Kidney (tissue), 14 donors: ENCODE data around the gene SNRNP48. TPM values are rescaled to one million over a fixed set of nuclear protein-coding genes. Genes with fewer than 3 reads are reported as not detected.

Source experiments
- DNase-seq, 5 donors: peaks; one replicate each; pipeline ENCODE4 v3.0.0-alpha.2; 2013 to 2020
- FAIRE-seq: peaks from 2 replicates; lab custom pipeline; 2012; peaks lifted over from hg19 to GRCh38; lab: Jason Lieb, UNC
- H3K27ac ChIP-seq, 2 donors: one replicate each; pipeline ENCODE4 v1.7.0; 2013; ENCODE audit warnings: low read depth in 2 of 2, low read length in 2 of 2, inconsistent platforms in 1 of 2
- H3K27me3 ChIP-seq: one replicate; pipeline ENCODE4 v1.7.1; 2013; ENCODE audit warnings: low read length, inconsistent platforms; ENCODE audit not compliant: control insufficient read depth, insufficient read depth
- H3K36me3 ChIP-seq, 3 donors: one replicate each; pipeline versions ENCODE4 v1.7.0 to v1.7.1; 2013; ENCODE audit warnings: low read length in 3 of 3, control low read depth in 1 of 3, inconsistent platforms in 1 of 3; ENCODE audit not compliant: insufficient read depth in 3 of 3, control insufficient read depth in 2 of 3
- H3K4me1 ChIP-seq, 3 donors: one replicate each; pipeline versions ENCODE4 v1.7.0 to v1.7.1; 2013; ENCODE audit warnings: low read length in 3 of 3, inconsistent platforms in 1 of 3, low read depth in 1 of 3; ENCODE audit not compliant: control insufficient read depth in 2 of 3, insufficient read depth in 2 of 3
- H3K4me3 ChIP-seq, 3 donors: one replicate each; pipeline versions ENCODE4 v1.7.0 to v1.8.1; 2013; ENCODE audit warnings: low read length in 3 of 3, control low read depth in 1 of 3, inconsistent platforms in 1 of 3
- H3K9ac ChIP-seq, 3 donors: one replicate each; pipeline versions ENCODE4 v1.7.0 to v1.7.1; 2013; ENCODE audit warnings: low read length in 3 of 3, control low read depth in 1 of 3, inconsistent platforms in 1 of 3
- H3K9me3 ChIP-seq, 3 donors: one replicate each; pipeline versions ENCODE4 v1.7.0 to v1.7.1; 2013; ENCODE audit warnings: low read length in 3 of 3, control low read depth in 1 of 3, inconsistent platforms in 1 of 3; ENCODE audit not compliant: control insufficient read depth in 2 of 3, insufficient read depth in 1 of 3
- intact Hi-C: fragments of 100-400 bp; cut with DNase I; formaldehyde crosslinking; loops from one replicate; pipeline ENCODE4 v1.11.1; 2022
- polyA plus RNA-seq: library from polyadenylated mRNA; stranded (reverse); fragments of 350-450 nt; fragmentation: Illumina TruSeq; extraction: RNeasy Lipid Tissue Mini Kit (QIAGEN cat#74804); gene quantifications from one replicate; pipeline ENCODE4 v1.2.3, GENCODE V29; 2014; ENCODE audit warnings: low read depth, low replicate concordance; ENCODE audit not compliant: insufficient read depth
- total RNA-seq: library from RNA; stranded (reverse); fragmentation: NEBNext Ultra II Directional; extraction: Animal tissue kit (Norgen Biotek cat#: 25700); gene quantifications from one replicate; pipeline ENCODE4 v1.2.1, GENCODE V29; 2021
- TF ChIP-seq, protein P1 (sequence below): IDR thresholded peaks from 3 replicates; pipeline ENCODE4 v1.5.1; 2012; ENCODE audit warnings: mild to moderate bottlenecking, moderate library complexity, borderline replicate concordance; ENCODE audit not compliant: insufficient read depth; ENCODE audit errors: extremely low read depth
- donor health status: control.
- donor health status: control.
- donor health status: control.
- donor health status: control.
- donor health status: control.
- donor health status: DM: yes; HTN: yes; CAD: no.
- donor health status: Normal renal cell carcinoma (clear cell type).

The SNRNP48 gene
- total and polyA plus RNA-seq, 2 donors from 2014 or later, result 5.2 to 12.1 TPM

DNA sequence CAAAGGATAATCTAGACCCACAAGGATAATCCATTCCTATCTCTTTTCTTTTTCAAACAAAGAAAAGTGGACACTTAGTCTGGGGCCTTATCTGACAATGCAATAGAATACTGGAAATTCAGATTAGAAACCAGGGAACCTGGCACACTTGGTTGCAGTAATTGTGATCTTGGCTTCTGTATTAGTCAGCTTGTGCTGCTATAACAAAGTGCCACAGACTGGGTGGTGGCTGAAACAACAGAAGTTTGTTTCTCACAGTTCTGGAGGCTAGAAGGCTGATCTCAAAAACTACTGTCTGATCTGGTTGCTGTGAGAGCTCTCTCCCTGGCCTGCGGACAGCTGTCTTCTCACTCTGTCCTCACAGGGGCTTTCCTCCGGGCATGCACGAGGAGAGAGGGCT lies 49.4 kb downstream of the SNRNP48 start:
- Histone ChIP-seq H3K36me3 (no peaks in the 10 kb centered on the region), H3K27me3 (no peaks in the 10 kb centered on the region), H3K9ac (no peak overlapping the region), H3K4me1 (no peaks in the 10 kb centered on the region), H3K27ac (no peak overlapping the region), H3K9me3 (no peaks in the 10 kb centered on the region), H3K4me3 (no peak overlapping the region)
- DNase-seq (no peak), FAIRE-seq (no peak)
- TF ChIP-seq, protein P1, sequence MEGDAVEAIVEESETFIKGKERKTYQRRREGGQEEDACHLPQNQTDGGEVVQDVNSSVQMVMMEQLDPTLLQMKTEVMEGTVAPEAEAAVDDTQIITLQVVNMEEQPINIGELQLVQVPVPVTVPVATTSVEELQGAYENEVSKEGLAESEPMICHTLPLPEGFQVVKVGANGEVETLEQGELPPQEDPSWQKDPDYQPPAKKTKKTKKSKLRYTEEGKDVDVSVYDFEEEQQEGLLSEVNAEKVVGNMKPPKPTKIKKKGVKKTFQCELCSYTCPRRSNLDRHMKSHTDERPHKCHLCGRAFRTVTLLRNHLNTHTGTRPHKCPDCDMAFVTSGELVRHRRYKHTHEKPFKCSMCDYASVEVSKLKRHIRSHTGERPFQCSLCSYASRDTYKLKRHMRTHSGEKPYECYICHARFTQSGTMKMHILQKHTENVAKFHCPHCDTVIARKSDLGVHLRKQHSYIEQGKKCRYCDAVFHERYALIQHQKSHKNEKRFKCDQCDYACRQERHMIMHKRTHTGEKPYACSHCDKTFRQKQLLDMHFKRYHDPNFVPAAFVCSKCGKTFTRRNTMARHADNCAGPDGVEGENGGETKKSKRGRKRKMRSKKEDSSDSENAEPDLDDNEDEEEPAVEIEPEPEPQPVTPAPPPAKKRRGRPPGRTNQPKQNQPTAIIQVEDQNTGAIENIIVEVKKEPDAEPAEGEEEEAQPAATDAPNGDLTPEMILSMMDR, result no peak
- intact Hi-C loops, result no loop called here

DNA sequence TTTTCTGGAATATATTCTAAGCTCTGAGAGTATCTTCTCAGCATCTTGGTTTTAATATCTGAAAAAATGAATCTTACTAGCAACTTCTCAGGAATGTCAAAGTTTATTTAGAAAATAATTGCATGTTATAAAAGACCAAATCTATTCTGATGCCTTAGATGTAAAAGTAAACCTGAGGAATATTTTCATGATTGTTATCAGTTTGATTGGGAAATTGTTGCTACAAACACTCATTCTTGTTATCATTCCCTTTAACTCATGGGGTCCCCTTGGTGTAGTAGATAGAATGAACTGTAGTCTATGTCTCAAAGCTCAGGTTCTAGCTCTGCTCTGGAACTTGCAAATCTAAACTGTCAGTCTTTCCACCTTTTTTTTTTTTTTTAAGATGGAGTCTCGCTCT lies 50.0 kb downstream of the SNRNP48 start:
- Histone ChIP-seq H3K9me3 (no peaks in the 10 kb centered on the region), H3K27me3 (no peaks in the 10 kb centered on the region), H3K4me3 (no peak overlapping the region), H3K4me1 (no peaks in the 10 kb centered on the region), H3K9ac (no peak overlapping the region), H3K27ac (no peak overlapping the region), H3K36me3 (no peaks in the 10 kb centered on the region)
- DNase-seq (no peak), FAIRE-seq (no peak)
- intact Hi-C loops, result no loop called here
- TF ChIP-seq, protein P1, result no peak

DNA sequence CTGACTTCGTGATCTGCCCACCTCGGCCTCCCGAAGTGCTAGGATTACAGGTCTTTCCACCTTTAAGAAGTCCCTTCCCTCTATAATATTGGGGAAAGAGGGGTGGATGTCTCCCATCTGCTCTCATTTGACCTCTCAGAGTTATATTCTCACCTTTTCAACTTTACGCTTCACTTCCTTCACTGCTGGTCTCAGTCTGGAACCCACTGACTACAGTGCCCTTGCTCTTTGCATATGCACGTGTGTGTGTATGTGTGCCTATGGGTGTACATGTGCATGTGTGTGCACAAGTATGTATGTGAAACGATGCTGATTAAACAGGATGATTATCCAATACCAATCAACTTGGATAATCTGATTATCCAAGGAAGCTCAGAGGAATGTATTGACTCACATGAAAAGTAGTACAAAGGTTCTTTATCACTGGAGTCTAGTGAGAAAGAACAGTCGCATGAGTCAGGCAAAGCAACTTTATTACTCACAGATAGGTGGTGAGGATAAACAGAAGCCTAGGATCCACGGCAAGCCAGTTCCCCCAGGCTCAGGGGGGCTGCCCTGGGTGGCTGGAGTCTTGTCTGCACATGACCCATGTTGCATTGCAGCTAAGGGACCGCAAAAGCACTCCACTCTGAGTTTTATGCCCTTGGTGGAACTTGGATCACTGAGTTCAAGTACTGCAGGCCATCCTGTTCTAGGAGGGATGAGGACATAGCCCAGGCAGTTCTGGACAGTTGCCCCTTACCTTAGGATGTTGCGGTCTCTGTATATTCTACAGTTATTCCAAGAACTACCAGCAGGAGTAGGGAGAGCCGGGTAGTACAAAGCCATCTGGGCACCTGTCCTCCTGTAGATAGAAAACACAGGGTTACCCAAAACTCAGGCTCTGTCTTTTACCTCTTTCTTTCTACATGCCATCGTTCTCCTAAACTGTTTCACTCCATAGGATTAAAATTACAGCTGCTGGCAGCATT lies 50.9 kb downstream of the SNRNP48 start:
- Histone ChIP-seq H3K36me3 (no peaks in the 10 kb centered on the region), H3K4me3 (no peak overlapping the region), H3K4me1 (no peaks in the 10 kb centered on the region), H3K27ac (no peak overlapping the region), H3K9me3 (no peaks in the 10 kb centered on the region), H3K9ac (no peak overlapping the region), H3K27me3 (no peaks in the 10 kb centered on the region)
- DNase-seq, result no peak
- intact Hi-C loops, result no loop called here
- FAIRE-seq, result no peak
- TF ChIP-seq, protein P1, result no peak
